Esophagus muscularis mucosa (tissue), 4 donors: ENCODE data around the gene VN1R4. TPM values are rescaled to one million over a fixed set of nuclear protein-coding genes. Genes with fewer than 3 reads are reported as not detected.
"Not testable (repeated sequence)": the region's sequence is repeated elsewhere in the genome, so short reads cannot be mapped to it uniquely, and the experiment has no call there.

Experiments
- DNase-seq: peaks from one replicate; pipeline ENCODE4 v3.0.0-alpha.2; 2017; ENCODE audit errors: extremely low spot score
- H3K27ac ChIP-seq, 4 donors: fragments of 200-600 bp; sonication (generic); replicated peaks in 1 of 4; 1 replicate in 3 of 4; 2 replicates in 1 of 4; pipeline ENCODE4 v1.5.1; 2016 to 2019; ENCODE audit warnings: mild to moderate bottlenecking in 1 of 4
- H3K27me3 ChIP-seq, 4 donors: fragments of 200-600 bp; sonication (generic); one replicate each; pipeline versions ENCODE4 v1.5.1 to v1.6.0; 2016 to 2019
- H3K36me3 ChIP-seq, 4 donors: fragments of 200-600 bp; sonication (generic); one replicate each; pipeline ENCODE4 v1.5.1; 2016 to 2019
- H3K4me1 ChIP-seq, 4 donors: fragments of 200-600 bp; sonication (generic); one replicate each; pipeline ENCODE4 v1.5.1; 2016 to 2019
- H3K4me3 ChIP-seq, 4 donors: fragments of 200-600 bp; sonication (generic); 1 replicate in 2 of 4; 2 replicates in 2 of 4; pipeline ENCODE4 v1.5.1; 2016 to 2019; ENCODE audit warnings: mild to moderate bottlenecking in 4 of 4, moderate library complexity in 1 of 4
- H3K9me3 ChIP-seq, 4 donors: fragments of 200-600 bp; sonication (generic); 1 replicate in 3 of 4; 2 replicates in 1 of 4; pipeline ENCODE4 v1.5.1; 2016 to 2019
- EP300 ChIP-seq: sonication (generic); formaldehyde crosslinking; IDR thresholded peaks from one replicate; pipeline ENCODE4 v1.6.1; 2017; ENCODE audit warnings: antibody characterized with exemption
- POLR2A ChIP-seq: fragments of 450-650 bp; IDR thresholded peaks from one replicate; pipeline ENCODE4 v1.6.1; 2017; ENCODE audit warnings: antibody characterized with exemption, moderate library complexity, mild to moderate bottlenecking, low read depth
- POLR2AphosphoS5 ChIP-seq, 2 donors: sonication (generic); formaldehyde crosslinking; IDR thresholded peaks; one replicate each; pipeline ENCODE4 v1.6.1; 2017; ENCODE audit warnings: antibody characterized with exemption in 2 of 2
- WGBS: methylation state at CpG from one replicate; pipeline ENCODE4 v1.1.5; 2018; 5-methylcytosine and 5-hydroxymethylcytosine counted together
- intact Hi-C: fragments of 100-400 bp; cut with DNase I; formaldehyde crosslinking; loops from one replicate; pipeline ENCODE4 v1.15.1; 2023
- total RNA-seq, 4 donors: library from RNA; depleted of rRNA; stranded (reverse); fragments of >200 nt; gene quantifications; one replicate each; pipeline versions ENCODE4 v1.1.0 to v1.2.1, GENCODE V29; 2016
- TF ChIP-seq, protein P1 (sequence below), 3 experiments: fragments of 200-600 bp in 2 of 3; fragments of 450-650 bp in 1 of 3; sonication (generic) in 2 of 3; IDR thresholded peaks; one replicate each; pipeline ENCODE4 v1.5.1; 2017 to 2019; ENCODE audit warnings: antibody characterized with exemption in 3 of 3, mild to moderate bottlenecking in 2 of 3, moderate library complexity in 1 of 3

The VN1R4 gene
- total RNA-seq, 4 donors from 2014 or later = not detected

DNA sequence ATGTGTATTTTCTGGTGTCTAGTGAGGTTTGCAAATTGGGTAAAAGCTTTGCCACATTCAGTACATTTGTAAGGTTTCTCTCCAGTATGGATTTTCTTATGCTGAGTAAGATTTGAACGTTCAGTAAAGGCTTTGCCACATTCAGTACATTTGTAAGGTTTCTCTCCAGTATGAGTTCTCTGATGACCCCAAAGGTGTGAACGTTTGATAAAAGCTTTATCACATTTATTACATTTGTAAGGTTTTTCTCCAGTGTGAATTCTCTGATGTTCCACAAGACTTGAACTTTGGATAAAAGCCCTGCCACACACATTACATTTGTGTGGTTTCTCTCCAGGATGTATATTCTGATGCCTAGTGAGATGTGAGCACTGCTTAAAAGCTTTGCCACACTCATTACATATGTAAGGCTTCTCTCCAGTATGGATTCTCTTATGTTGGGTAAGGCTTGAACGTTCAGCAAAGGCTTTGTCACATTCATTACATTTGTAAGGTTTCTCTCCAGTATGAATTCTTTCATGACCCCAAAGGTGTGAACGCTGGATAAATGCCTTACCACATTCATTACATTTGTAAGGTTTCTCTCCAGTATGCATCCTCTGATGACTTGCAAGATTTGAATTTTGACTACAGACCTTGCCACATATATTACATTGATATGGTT, 30.3 kb downstream of the VN1R4 start:
- H3K4me3 ChIP-seq = no peak overlapping the region
- no peak overlapping the region for H3K27ac ChIP-seq
- intact Hi-C loops = no loop called here
- WGBS = 91% methylated on average over 4 of the region's 4 CpGs
- no peak for DNase-seq
- no peaks in the 10 kb centered on the region for H3K27me3 ChIP-seq
- H3K9me3 ChIP-seq = peaks cover 11 to 100% (median 97%) of the 10 kb centered on the region in 4 donors
- TF ChIP-seq, protein P1, sequence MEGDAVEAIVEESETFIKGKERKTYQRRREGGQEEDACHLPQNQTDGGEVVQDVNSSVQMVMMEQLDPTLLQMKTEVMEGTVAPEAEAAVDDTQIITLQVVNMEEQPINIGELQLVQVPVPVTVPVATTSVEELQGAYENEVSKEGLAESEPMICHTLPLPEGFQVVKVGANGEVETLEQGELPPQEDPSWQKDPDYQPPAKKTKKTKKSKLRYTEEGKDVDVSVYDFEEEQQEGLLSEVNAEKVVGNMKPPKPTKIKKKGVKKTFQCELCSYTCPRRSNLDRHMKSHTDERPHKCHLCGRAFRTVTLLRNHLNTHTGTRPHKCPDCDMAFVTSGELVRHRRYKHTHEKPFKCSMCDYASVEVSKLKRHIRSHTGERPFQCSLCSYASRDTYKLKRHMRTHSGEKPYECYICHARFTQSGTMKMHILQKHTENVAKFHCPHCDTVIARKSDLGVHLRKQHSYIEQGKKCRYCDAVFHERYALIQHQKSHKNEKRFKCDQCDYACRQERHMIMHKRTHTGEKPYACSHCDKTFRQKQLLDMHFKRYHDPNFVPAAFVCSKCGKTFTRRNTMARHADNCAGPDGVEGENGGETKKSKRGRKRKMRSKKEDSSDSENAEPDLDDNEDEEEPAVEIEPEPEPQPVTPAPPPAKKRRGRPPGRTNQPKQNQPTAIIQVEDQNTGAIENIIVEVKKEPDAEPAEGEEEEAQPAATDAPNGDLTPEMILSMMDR (IDR thresholded peaks at IDR 0.05) = no peak
- TF ChIP-seq EP300 (no peak), POLR2A (no peak), POLR2AphosphoS5 (IDR thresholded peaks at IDR 0.05) (no peak)
- H3K36me3 ChIP-seq = peaks cover 46 to 56% (median 53%) of the 10 kb centered on the region in 4 donors
- no peaks in the 10 kb centered on the region for H3K4me1 ChIP-seq

GRCh38 chr19:53224606-53225005, 42.9 kb downstream of the VN1R4 start:
- DNase-seq = no peak
- Histone ChIP-seq H3K9me3 (peaks cover 0 to 84% (median 73%) of the 10 kb centered on the region in 4 donors), H3K27ac (no peak overlapping the region), H3K36me3 (peaks cover 0 to 3% (median 0%) of the 10 kb centered on the region in 4 donors), H3K27me3 (no peaks in the 10 kb centered on the region), H3K4me3 (no peak overlapping the region), H3K4me1 (no peaks in the 10 kb centered on the region)
- intact Hi-C loops = no loop called here
- WGBS = 95% methylated on average over 14 of the region's 20 CpGs
- TF ChIP-seq, protein P1 (IDR thresholded peaks at IDR 0.05) = no peak
- TF ChIP-seq EP300 = no peak
- no peak for TF ChIP-seq POLR2A
- no peak for TF ChIP-seq POLR2AphosphoS5 (IDR thresholded peaks at IDR 0.05)

- H3K27ac ChIP-seq, DNase-seq, H3K27me3 ChIP-seq, H3K4me3 ChIP-seq, intact Hi-C loops, H3K4me1 ChIP-seq, H3K36me3 ChIP-seq: not testable (repeated sequence)
- peaks cover 0 to 84% (median 72%) of the 10 kb centered on the region in 4 donors for H3K9me3 ChIP-seq
- no CpG with 5 or more reads among the region's 28 CpGs for WGBS
Measured at GRCh38 chr19:53222716-53223115, 44.8 kb downstream of the VN1R4 start.

Other genes starting within 250 kb of the VN1R4 start
- gene ERVV-2, start 223.0 kb downstream of the VN1R4 start, total RNA-seq = not detected
- gene ZNF160, start 164.3 kb downstream of the VN1R4 start, total RNA-seq = 10 to 100 TPM; 25.3 to 40.3 (median 27.1) TPM
- gene ZNF415, start 134.8 kb downstream of the VN1R4 start, total RNA-seq = 10 to 100 TPM in 3 of 4 donors, 1 to 10 TPM in 1; 9.1 to 18.1 (median 13.4) TPM
- gene ZNF347, start 108.7 kb downstream of the VN1R4 start, total RNA-seq = 10 to 100 TPM in 1 of 4 donors, 1 to 10 TPM in 3; 7.1 to 11.3 (median 8.5) TPM
- 1 to 10 TPM; 2.9 to 3.8 (median 3.3) TPM for gene ZNF665, start 74.4 kb downstream of the VN1R4 start, total RNA-seq
- gene ZNF677, start 12.8 kb downstream of the VN1R4 start, total RNA-seq = 10 to 100 TPM; 15.6 to 22.0 (median 17.1) TPM
- gene VN1R2, start 9.4 kb downstream of the VN1R4 start, total RNA-seq = not detected
- gene ZNF845, start 66.0 kb upstream of the VN1R4 start, total RNA-seq = 1 to 10 TPM; 4.4 to 6.2 (median 5.9) TPM
- 10 to 100 TPM in 3 of 4 donors, 1 to 10 TPM in 1; 9.6 to 14.5 (median 12.3) TPM for gene ZNF525, start 98.0 kb upstream of the VN1R4 start, total RNA-seq
- 10 to 100 TPM in 1 of 4 donors, 1 to 10 TPM in 3; 7.1 to 12.5 (median 8.5) TPM for gene ZNF765, start 127.4 kb upstream of the VN1R4 start, total RNA-seq
- gene ZNF761, start 164.3 kb upstream of the VN1R4 start, total RNA-seq = 1 to 10 TPM; 6.7 to 8.4 (median 7.4) TPM
- 1 to 10 TPM; 1.7 to 3.5 (median 3.2) TPM for gene ZNF813, start 200.0 kb upstream of the VN1R4 start, total RNA-seq